Bronchial epithelial cell (primary cell): ENCODE data around the gene CLDN15. TPM values are rescaled to one million over a fixed set of nuclear protein-coding genes. Genes with fewer than 3 reads are reported as not detected.
"Not testable (repeated sequence)": the region's sequence is repeated elsewhere in the genome, so short reads cannot be mapped to it uniquely, and the experiment has no call there.

Experiments used
- DNase-seq: peaks from one replicate; pipeline ENCODE4 v3.0.0-alpha.2; 2010; ENCODE audit warnings: low read depth
- FAIRE-seq: peaks from 2 replicates; lab custom pipeline; 2011; peaks lifted over from hg19 to GRCh38; lab: Jason Lieb, UNC
- H3K27me3 ChIP-seq: 2 replicates; pipeline ENCODE4 v1.5.1; 2011; ENCODE audit warnings: low read length; ENCODE audit not compliant: control insufficient read depth, insufficient read depth
- H3K36me3 ChIP-seq: 2 replicates; pipeline ENCODE4 v1.5.1; 2011; ENCODE audit warnings: low read length; ENCODE audit not compliant: control insufficient read depth, insufficient read depth
- H3K4me3 ChIP-seq: 2 replicates; pipeline ENCODE4 v1.5.1; 2011; ENCODE audit warnings: mild to moderate bottlenecking, low read depth, low read length, control low read depth
- total RNA-seq: library from RNA; depleted of rRNA; stranded (reverse); fragments of >200 nt; gene quantifications from 2 replicates; pipeline ENCODE4 v1.2.1, GENCODE V29; 2014
- TF ChIP-seq, protein P1 (sequence below): IDR thresholded peaks from 2 replicates; pipeline ENCODE4 v1.5.1; 2011; ENCODE audit warnings: mild to moderate bottlenecking, moderate library complexity, low read length, control low read depth, inconsistent platforms; ENCODE audit not compliant: insufficient read depth, severe bottlenecking

CLDN15 gene, protein sequence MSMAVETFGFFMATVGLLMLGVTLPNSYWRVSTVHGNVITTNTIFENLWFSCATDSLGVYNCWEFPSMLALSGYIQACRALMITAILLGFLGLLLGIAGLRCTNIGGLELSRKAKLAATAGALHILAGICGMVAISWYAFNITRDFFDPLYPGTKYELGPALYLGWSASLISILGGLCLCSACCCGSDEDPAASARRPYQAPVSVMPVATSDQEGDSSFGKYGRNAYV
- total RNA-seq: 2.1 and 2.9 TPM in 2 replicates

DNA sequence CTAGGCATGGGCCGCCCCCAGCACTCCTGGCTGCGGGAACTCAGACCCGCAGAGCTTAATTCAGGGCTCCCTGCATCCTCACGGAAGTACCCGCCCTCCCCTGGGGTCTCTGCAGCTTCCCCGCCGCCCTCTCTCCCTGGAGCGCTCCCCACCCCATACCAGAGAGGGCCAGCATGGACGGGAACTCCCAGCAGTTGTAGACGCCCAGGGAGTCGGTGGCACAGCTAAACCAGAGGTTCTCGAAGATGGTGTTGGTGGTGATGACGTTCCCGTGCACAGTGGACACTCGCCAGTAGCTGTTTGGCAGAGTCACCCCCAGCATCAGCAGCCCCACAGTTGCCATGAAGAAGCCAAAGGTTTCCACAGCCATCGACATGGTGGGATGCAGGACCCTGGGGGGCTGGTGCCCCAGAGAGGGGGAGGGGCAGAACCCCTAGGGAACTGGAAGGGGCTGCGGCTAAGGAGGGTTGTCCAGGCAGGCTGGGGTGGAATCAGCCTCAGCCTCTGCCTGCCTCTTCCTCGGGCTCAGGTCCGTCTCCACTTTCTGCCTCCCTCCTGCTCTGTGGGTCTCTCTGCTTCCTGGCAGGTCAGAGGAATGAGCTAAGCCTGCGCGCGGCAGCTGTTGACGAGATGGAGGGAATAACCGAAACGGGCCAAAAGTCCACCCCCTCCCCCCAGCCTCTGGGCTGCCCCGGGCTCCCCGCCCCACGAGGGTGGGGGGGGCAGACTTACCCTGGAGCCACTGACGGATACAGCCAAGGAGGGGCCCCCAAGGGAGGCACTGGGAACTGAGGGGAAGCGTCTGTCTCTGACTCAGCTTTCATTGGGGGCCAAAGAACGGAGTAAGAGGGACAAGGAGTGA is at the start of gene CLDN15:
TSS of gene CLDN15 (minus strand) at position 597 of the 862 bp plus-strand sequence. CDS start at position 376, 221 bp downstream.
- H3K27me3 ChIP-seq: no peaks in the 10 kb centered on the region
- H3K36me3 ChIP-seq: peaks cover 32% of the 10 kb centered on the region
- H3K4me3 ChIP-seq: no peak within 1 kb of the TSS
- FAIRE-seq: no peak
- TF ChIP-seq, protein P1, sequence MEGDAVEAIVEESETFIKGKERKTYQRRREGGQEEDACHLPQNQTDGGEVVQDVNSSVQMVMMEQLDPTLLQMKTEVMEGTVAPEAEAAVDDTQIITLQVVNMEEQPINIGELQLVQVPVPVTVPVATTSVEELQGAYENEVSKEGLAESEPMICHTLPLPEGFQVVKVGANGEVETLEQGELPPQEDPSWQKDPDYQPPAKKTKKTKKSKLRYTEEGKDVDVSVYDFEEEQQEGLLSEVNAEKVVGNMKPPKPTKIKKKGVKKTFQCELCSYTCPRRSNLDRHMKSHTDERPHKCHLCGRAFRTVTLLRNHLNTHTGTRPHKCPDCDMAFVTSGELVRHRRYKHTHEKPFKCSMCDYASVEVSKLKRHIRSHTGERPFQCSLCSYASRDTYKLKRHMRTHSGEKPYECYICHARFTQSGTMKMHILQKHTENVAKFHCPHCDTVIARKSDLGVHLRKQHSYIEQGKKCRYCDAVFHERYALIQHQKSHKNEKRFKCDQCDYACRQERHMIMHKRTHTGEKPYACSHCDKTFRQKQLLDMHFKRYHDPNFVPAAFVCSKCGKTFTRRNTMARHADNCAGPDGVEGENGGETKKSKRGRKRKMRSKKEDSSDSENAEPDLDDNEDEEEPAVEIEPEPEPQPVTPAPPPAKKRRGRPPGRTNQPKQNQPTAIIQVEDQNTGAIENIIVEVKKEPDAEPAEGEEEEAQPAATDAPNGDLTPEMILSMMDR: no peak
- no peak for DNase-seq

DNA sequence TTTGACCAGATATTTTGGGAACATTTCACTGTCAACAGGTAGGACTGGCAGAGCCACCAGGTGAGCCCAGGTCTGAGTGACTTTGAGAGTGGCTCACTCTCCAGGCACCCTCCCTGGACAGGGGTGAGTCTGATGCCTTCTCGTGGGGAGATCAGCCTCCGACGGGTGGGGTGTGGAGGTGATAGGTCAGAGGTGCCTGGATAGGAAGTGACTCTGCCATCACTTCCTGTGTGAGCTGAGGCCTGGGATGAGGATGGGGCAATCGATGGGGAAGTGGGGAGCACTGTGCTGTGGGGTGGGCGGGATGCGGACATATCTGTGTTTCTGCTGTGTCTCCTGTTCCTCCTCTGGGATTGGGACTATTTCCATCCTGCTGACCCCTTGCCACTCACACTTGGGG is 49.4 kb upstream of the CLDN15 start:
- no peaks in the 10 kb centered on the region for H3K36me3 ChIP-seq
- H3K27me3 ChIP-seq: peaks cover 2% of the 10 kb centered on the region
- FAIRE-seq (no peak), DNase-seq (no peak)
- H3K4me3 ChIP-seq: no peak overlapping the region
- TF ChIP-seq, protein P1: no peak

DNA sequence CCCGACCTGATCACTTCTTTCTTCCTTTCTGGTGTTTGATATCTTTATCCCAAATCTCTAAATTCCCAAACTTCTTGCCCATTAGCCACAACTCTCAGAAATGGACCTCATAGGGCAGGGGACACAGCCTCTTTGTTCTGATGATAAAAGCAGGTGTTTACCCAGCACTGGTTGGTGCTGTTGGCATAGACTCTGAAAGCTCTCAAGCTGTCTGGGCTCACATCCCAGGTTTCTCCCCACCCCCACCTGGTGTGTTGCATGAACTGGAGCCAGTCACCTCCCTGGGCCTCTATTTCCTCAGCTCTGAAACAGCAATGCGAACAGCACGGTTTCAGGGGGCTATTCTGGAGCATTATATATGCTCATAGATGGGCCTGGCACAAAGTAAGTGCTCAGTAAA is 48.3 kb upstream of the CLDN15 start:
- DNase-seq, H3K27me3 ChIP-seq, FAIRE-seq, H3K4me3 ChIP-seq, H3K36me3 ChIP-seq: not testable (repeated sequence)

DNA sequence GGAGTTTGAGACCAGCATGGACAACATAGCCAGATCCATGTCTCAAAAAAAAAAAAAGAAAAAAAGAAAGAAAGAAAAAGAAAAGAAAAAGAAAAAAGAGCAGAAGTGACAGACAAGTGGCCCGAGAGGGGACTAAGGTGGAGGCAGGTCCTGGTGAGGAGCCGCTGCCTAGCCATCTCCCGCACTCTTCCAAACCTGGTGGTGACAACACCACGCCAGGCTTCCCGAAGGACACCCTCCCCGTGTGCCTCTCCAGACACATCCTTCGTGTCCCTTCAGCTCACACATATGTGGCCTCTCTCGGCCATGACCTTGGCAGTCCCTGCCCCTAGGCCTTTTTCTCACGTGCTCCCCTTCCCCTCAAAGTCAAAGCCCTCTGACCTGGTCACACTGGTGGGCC is 47.6 kb upstream of the CLDN15 start:
- DNase-seq (no peak), FAIRE-seq (no peak)
- TF ChIP-seq, protein P1: no peak
- Histone ChIP-seq H3K4me3 (no peak overlapping the region), H3K36me3 (no peaks in the 10 kb centered on the region), H3K27me3 (peaks cover 2% of the 10 kb centered on the region)

DNA sequence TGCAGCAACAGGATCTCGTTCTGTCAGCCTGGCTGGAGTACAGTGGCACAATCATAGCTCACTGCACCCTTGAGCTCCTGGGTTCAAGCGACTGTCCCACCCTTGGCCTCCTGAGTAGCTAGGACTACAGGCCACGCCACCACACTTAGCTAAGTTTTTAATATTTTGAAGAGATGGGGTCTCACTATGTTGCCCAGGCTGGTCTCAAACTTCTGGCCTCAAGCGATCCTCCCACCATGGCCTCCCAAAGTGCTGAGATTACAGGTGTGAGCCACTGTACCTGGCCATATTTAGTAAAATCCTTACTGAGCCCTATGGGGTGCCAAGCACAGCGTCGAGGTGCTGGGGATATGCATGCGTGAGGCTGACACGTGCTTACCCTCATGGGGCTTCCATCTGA is 43.3 kb upstream of the CLDN15 start:
- FAIRE-seq, DNase-seq, H3K27me3 ChIP-seq, H3K36me3 ChIP-seq, H3K4me3 ChIP-seq: not testable (repeated sequence)

DNA sequence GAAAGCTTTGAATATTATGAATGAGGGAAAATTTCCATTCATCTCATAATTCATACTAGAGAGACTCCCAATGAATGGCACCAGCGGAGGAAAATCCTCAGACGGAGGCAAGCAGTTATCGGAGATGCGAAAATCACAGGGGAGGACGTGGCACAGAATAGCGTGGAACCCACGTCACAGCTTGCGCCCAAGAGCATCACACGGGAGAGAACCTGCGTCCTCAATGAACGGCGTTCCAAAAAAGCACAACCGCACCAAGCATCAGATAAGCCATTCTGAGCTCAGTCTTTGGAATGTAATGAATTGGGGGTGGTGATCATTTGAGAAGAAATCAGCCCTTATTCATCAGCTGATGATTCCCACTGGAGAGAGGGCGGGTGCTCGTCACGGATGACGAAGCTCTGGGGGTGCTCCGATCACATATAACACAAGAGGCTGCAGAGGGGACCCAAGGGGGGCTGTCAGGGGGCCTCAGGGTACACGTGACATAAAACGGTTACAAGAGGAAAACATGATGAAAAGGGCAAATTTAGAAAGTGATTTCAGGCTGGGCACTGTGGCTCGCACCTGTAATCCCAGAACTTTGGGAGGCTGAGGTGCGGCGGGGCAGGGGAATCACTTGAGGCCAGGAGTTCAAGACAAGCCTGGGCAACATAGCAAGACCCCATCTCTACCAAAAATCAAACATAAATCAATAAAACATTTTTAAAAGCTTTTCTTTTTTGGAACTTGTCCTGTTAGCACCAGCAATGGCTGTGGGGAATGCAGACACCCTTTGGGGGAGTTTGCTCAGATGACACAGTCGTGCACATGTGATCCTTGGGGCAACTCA is 41.1 kb upstream of the CLDN15 start:
- Histone ChIP-seq H3K27me3 (no peaks in the 10 kb centered on the region), H3K36me3 (no peaks in the 10 kb centered on the region), H3K4me3 (no peak overlapping the region)
- no peak for DNase-seq
- TF ChIP-seq, protein P1: no peak
- peak; percentile 60 for FAIRE-seq
